ENCODE results near the gene RAB29. TPM values are rescaled to one million over a fixed set of nuclear protein-coding genes. Genes with fewer than 3 reads are reported as not detected.

Gene RAB29
- total and polyA plus RNA-seq, 9 of the 15 experiments (the other 6 are each of a cell fraction or from before 2014, with no cell fraction given) = 6.3 to 17.6 (median 8.0) TPM

- TF ChIP-seq SRF (CRISPR knock-in tag; IDR thresholded peaks at IDR 0.05) = 0 out of 4 replicates have a peak, but pooled peaks of 1 of the 2 experiments have one; percentile 4
- TF ChIP-seq MLX (CRISPR knock-in tag; conservative IDR thresholded peaks at IDR 0.05) = 0 out of 4 replicates have a peak, but pooled peaks of 1 of the 2 experiments have one; percentile 13
- no peak for TF ChIP-seq ZNF512 (tag; IDR thresholded peaks at IDR 0.05)
- no peak for TF ChIP-seq ZNF217 (CRISPR knock-in tag; IDR thresholded peaks at IDR 0.05)
- no peak for TF ChIP-seq PREB (CRISPR knock-in tag; IDR thresholded peaks at IDR 0.05)
- TF ChIP-seq ELF4 (CRISPR knock-in tag; IDR thresholded peaks at IDR 0.05) = 0 out of 2 replicates have a peak, but pooled peaks have one; percentile 29
- TF ChIP-seq HNRNPK (IDR thresholded peaks at IDR 0.05; ENCODE audit: low read depth, low read length, poor library complexity, severe bottlenecking) = no peak
- TF ChIP-seq PCBP1 (IDR thresholded peaks at IDR 0.05; ENCODE audit: low read depth, low read length, poor library complexity, severe bottlenecking) = no peak
- TF ChIP-seq MBD2 (IDR thresholded peaks at IDR 0.05; ENCODE audit: borderline replicate concordance, low read depth) = peak; percentile 98
- TF ChIP-seq POLR2H (tag; IDR thresholded peaks at IDR 0.05; ENCODE audit: low read depth) = peak; percentile 83
- TF ChIP-seq ZNF197 (CRISPR knock-in tag; IDR thresholded peaks at IDR 0.05; ENCODE audit: low read depth) = 0 out of 2 replicates have a peak, but pooled peaks have one; percentile 77
- TF ChIP-seq ZNF318 (IDR thresholded peaks at IDR 0.05; ENCODE audit: borderline replicate concordance in 1 of 2, low read depth in 1 of 2) = 0 out of 4 replicates have a peak, but pooled peaks of 1 of the 2 experiments have one; percentile 20
- TF ChIP-seq ZNF133 (CRISPR knock-in tag; IDR thresholded peaks at IDR 0.05) = no peak
Measured at GRCh38 chr1:205750138-205751035, 24.9 kb downstream of the RAB29 start, which contains the start of gene NUCKS1 (continued).

Measured in K562 (cell line).